Metanephros (tissue), 2 donors: ENCODE data around the gene COL5A3. TPM values are rescaled to one million over a fixed set of nuclear protein-coding genes. Genes with fewer than 3 reads are reported as not detected.

Source experiments
- small RNA-seq: library from RNA; depleted of rRNA; stranded (forward); fragments of <200 nt; gene quantifications from one replicate; pipeline ENCODE3, GENCODE V24; 2014; ENCODE audit warnings: low replicate concordance
- total RNA-seq: library from RNA; depleted of rRNA; stranded (reverse); fragments of >200 nt; gene quantifications from one replicate; pipeline ENCODE4 v1.2.3, GENCODE V29; 2014

COL5A3 gene
- 9.5 TPM for total RNA-seq

GRCh38 chr19:10010247-10010691 is at the start of gene COL5A3:
COL5A3 (minus strand) TSS chr19:10010504; CDS start chr19:10010385, 119 bp downstream.

GRCh38 chr19:10013316-10013715 is 3.0 kb upstream of the COL5A3 start, which contains the start of gene RDH8:
RDH8 (plus strand) TSS chr19:10013483; CDS start chr19:10013498, 15 bp downstream.

GRCh38 chr19:9936326-9937000 is 73.8 kb downstream of the COL5A3 start, which contains the start of gene OLFM2:
OLFM2 (minus strand) TSS chr19:9936515; CDS start chr19:9936366, 149 bp downstream.

Small RNA genes lying within 50 kb of the gene (small RNA-seq; reads per million reads assigned to genes)
- not detected for gene MIR5589

Other genes with a start within 250 kb of the COL5A3 start
- gene ZNF846, start 241.8 kb downstream of the COL5A3 start, total RNA-seq: 34.4 TPM
- 29.4 TPM for gene FBXL12, start 191.4 kb downstream of the COL5A3 start, total RNA-seq
- 91.3 TPM for gene UBL5, start 182.6 kb downstream of the COL5A3 start, total RNA-seq
- gene PIN1, start 175.2 kb downstream of the COL5A3 start, total RNA-seq: 70.5 TPM
- gene OLFM2, start 74.0 kb downstream of the COL5A3 start, total RNA-seq: 22.2 TPM
- gene RDH8, start 3.0 kb upstream of the COL5A3 start, total RNA-seq: not detected
- gene SHFL, start 75.8 kb upstream of the COL5A3 start, total RNA-seq: 25.0 TPM
- gene ANGPTL6, start 92.2 kb upstream of the COL5A3 start, total RNA-seq: 2.8 TPM
- 18.2 TPM for gene PPAN, start 95.9 kb upstream of the COL5A3 start, total RNA-seq
- gene P2RY11, start 101.2 kb upstream of the COL5A3 start, total RNA-seq: 9.7 TPM
- gene EIF3G, start 109.4 kb upstream of the COL5A3 start, total RNA-seq: 239 TPM
- 56.9 TPM for gene DNMT1, start 184.4 kb upstream of the COL5A3 start, total RNA-seq
- 13.9 TPM for gene S1PR2, start 220.8 kb upstream of the COL5A3 start, total RNA-seq
- 30.4 TPM for gene MRPL4, start 241.7 kb upstream of the COL5A3 start, total RNA-seq